Right ventricle myocardium superior (tissue), 1 donor: ENCODE data around the gene FOXB2. TPM values are rescaled to one million over a fixed set of nuclear protein-coding genes. Genes with fewer than 3 reads are reported as not detected.
A peak's percentile ranks its signal among the peaks of the same experiment; 100 is the strongest.
"Not testable (repeated sequence)": the region's sequence is repeated elsewhere in the genome, so short reads cannot be mapped to it uniquely, and the experiment has no call there.

Experiments
- ATAC-seq: fragments of 200-7000 bp; cut with Tn5 transposase; one replicate; pipeline ENCODE4 v1.9.1; 2020; ENCODE audit warnings: mild to moderate bottlenecking; ENCODE audit not compliant: poor library complexity
- DNase-seq: peaks from one replicate; pipeline ENCODE4 v3.0.0-alpha.2; 2020
- intact Hi-C: fragments of 100-400 bp; cut with DNase I; formaldehyde crosslinking; loops from one replicate; pipeline ENCODE4 v1.11.2; 2022
- long read RNA-seq: library from polyadenylated mRNA; unstranded; transcript quantifications from one replicate; pipeline ENCODE4 v2.0.0, GENCODE V29; 2021
- total RNA-seq: library from RNA; stranded (reverse); fragmentation: NEBNext Ultra II Directional; extraction: Animal tissue kit (Norgen Biotek cat#: 25700); gene quantifications from one replicate; pipeline ENCODE4 v1.2.1, GENCODE V29; 2021
- donor health status: DM: no; HTN: yes; CAD: no; lungs with severe emphysema.

Gene FOXB2
- not detected for total RNA-seq
- long read RNA-seq, result 0 reads

DNA sequence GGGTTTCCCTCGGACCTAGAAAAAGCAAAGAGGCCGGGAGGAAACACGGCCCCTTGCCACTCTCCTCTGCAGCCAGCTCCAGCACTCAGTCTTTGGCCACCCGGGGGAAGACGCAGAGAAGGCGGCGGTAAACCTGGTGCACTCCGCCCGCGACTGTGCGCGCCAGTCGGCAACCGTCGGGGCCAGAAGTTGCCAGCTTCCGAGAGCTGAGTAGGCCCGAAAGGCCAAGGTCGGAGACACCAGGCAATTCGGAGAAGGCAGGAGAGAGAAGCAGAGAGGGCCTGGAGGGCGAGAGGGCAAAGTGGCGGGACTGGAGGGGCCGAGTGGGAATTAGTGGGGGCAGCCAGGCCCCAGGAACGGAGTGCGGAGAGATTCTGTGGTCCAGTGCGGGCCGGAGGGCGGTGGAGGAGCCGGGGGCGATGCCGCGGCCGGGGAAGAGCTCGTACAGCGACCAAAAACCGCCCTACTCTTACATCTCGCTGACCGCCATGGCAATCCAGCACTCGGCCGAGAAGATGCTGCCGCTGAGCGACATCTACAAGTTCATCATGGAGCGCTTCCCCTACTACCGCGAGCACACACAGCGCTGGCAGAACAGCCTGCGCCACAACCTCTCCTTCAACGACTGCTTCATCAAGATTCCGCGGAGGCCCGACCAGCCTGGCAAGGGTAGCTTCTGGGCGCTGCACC lies at the start of gene FOXB2:
FOXB2 (plus strand) TSS at position 420 of the 690 bp plus-strand sequence; CDS start at position 420, 0 bp downstream.
- DNase-seq, result no peak
- intact Hi-C loops, result no loop called here
- no peak for ATAC-seq

- intact Hi-C loops, result no loop called here
- DNase-seq (no peak), ATAC-seq (no peak)
Observed at GRCh38 chr9:76969716-76970115, 49.7 kb upstream of the FOXB2 start.

DNA sequence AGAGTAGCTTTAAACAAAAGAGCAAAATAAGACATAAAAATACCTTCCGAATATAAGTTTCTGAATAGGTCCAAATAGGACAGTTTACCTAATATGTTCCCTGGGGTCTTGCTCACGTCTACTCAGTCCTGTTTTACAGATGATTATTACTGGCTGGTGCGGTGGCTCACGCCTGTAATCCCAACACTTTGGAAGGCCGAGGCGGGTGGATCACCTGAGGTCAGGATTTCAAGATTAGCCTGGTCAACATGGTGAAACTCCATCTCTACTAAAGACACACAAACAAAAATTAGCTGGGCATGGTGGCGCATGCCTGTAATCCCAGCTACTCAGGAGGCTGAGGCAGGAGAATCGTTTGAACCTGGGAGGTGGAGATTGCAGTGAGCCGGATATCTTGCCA lies 40.6 kb upstream of the FOXB2 start:
- ATAC-seq, intact Hi-C loops, DNase-seq: not testable (repeated sequence)

GRCh38 chr9:76980566-76980965 lies 38.9 kb upstream of the FOXB2 start:
- intact Hi-C loops, result no loop called here
- no peak for ATAC-seq
- DNase-seq, result no peak

- no peak for ATAC-seq
- intact Hi-C loops, result no loop called here
- no peak for DNase-seq
Observed at GRCh38 chr9:76984486-76984885, 35.0 kb upstream of the FOXB2 start.

DNA sequence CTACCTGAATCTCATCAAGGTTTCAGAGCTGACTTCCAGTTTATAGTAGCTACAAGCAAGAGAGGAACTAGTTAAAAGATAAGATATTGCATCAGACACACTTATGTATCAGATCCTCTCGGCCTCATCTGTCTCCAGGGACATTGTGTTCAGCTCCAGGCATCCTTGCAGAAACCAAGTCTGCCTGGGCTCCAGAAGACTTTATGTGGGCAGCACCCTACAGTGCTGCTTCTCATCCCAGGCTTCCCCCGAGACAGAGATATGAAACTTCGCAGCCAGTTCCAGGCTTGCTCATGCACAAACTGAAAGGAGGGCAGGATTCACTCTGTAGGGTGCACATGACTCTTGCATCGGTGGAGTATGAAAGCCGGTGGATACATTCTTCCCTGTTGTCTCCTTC lies 33.9 kb upstream of the FOXB2 start:
- intact Hi-C loops, result no loop called here
- DNase-seq, result no peak
- no peak for ATAC-seq

GRCh38 chr9:76987594-76988200 lies 31.8 kb upstream of the FOXB2 start:
- ATAC-seq, result no peak
- intact Hi-C loops, result no loop called here
- no peak for DNase-seq

GRCh38 chr9:76988941-76989340 lies 30.5 kb upstream of the FOXB2 start:
- intact Hi-C loops, result no loop called here
- no peak for DNase-seq
- no peak for ATAC-seq

DNA sequence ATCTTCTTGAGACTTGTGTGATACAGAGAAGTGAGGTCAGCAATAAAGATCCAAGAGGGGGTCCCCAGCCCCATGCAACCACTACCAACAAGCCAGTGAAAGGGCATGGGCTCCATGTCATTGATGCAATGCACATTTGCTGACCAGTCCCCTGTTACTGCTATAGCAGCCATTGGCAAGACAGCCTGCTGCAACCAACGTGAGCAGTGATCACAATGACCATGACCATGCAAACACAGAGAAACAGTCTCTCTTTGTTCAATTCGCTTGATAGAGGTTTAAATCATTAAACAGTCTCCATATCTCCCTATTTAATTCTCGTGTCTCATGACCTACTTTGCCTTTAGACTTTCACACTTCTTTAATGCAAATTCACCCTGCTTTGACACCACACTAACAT lies 30.0 kb upstream of the FOXB2 start:
- DNase-seq, result no peak
- intact Hi-C loops, result no loop called here
- ATAC-seq, result no peak

GRCh38 chr9:76996700-76997099 lies 22.8 kb upstream of the FOXB2 start:
- intact Hi-C loops, result loop anchor here (5.0 kb wide), 1 partner anchor 184 kb away; no protein-coding TSS in a partner anchor
- ATAC-seq (peak; percentile 87), DNase-seq (peak; percentile 77)

- DNase-seq, result no peak
- no peak for ATAC-seq
- intact Hi-C loops, result loop anchor here (5.0 kb wide), 1 partner anchor 187 kb away; no protein-coding TSS in a partner anchor
Observed at GRCh38 chr9:76999261-76999660, 20.2 kb upstream of the FOXB2 start.

- ATAC-seq, result no peak
- intact Hi-C loops, result no loop called here
- no peak for DNase-seq
Observed at GRCh38 chr9:77000330-77000729, 19.1 kb upstream of the FOXB2 start.

GRCh38 chr9:77003366-77003765 lies 16.1 kb upstream of the FOXB2 start:
- intact Hi-C loops, result no loop called here
- DNase-seq (no peak), ATAC-seq (no peak)

DNA sequence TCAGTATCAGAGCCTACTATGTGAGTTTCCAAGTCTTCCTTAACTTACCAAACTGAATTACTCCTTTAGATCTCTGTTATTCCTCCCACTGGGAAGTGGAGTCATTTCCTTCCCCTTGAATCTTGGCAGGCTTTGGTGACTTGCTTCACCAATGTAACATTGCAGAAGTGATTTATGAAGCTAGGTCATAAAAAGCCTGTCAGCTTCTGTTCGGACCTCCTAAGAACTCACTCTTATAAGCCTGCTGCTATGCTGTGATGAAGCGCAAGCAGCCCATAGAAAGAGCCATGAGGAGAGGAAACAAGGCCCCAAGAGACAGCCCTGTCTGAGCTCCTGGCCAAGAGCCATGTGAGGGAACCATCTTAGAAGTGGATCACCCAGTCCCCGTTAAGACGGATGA lies 14.2 kb upstream of the FOXB2 start:
- DNase-seq, result no peak
- ATAC-seq, result no peak
- intact Hi-C loops, result no loop called here

GRCh38 chr9:77010527-77010926 lies 8.9 kb upstream of the FOXB2 start:
- intact Hi-C loops, result no loop called here
- ATAC-seq (no peak), DNase-seq (no peak)

- ATAC-seq (peak; percentile 66), DNase-seq (peak; percentile 72)
- intact Hi-C loops, result no loop called here
Observed at GRCh38 chr9:77011973-77012821, 7.3 kb upstream of the FOXB2 start.

GRCh38 chr9:77013206-77013931 lies 6.1 kb upstream of the FOXB2 start:
- DNase-seq (no peak), ATAC-seq (no peak)
- intact Hi-C loops, result no loop called here

GRCh38 chr9:77013932-77014596 lies 5.4 kb upstream of the FOXB2 start:
- ATAC-seq, result no peak
- no peak for DNase-seq
- intact Hi-C loops, result no loop called here
